HG02798 (cell line): ENCODE results near the gene PITRM1.

Experiments used
- ATAC-seq: cut with Tn5 transposase; IDR thresholded peaks from one replicate; pipeline ENCODE4 v1.9.1; 2021; ENCODE audit warnings: mild to moderate bottlenecking; ENCODE audit not compliant: unreplicated experiment, poor library complexity

Gene PITRM1

GRCh38 chr10:3167611-3168330 is 4.8 kb downstream of the PITRM1 start:
- ATAC-seq = no peak

- no peak for ATAC-seq
These were observed 5.9 kb downstream of the PITRM1 start for GRCh38 chr10:3166496-3167290.

GRCh38 chr10:3165196-3165595 is 7.4 kb downstream of the PITRM1 start:
- no peak for ATAC-seq

- ATAC-seq = no peak
These were observed 8.7 kb downstream of the PITRM1 start for GRCh38 chr10:3163879-3164278.

- ATAC-seq = no peak
These were observed 10.0 kb downstream of the PITRM1 start for GRCh38 chr10:3162533-3162932.

GRCh38 chr10:3159152-3159551 is 13.4 kb downstream of the PITRM1 start:
- no peak for ATAC-seq

GRCh38 chr10:3154666-3155065 is 17.9 kb downstream of the PITRM1 start:
- ATAC-seq = no peak

- no peak for ATAC-seq
These were observed 20.0 kb downstream of the PITRM1 start for GRCh38 chr10:3152566-3152935.

GRCh38 chr10:3151889-3152565 is 20.6 kb downstream of the PITRM1 start:
- no peak for ATAC-seq

- no peak for ATAC-seq
These were observed 21.6 kb downstream of the PITRM1 start for GRCh38 chr10:3150961-3151360.

- no peak for ATAC-seq
These were observed 22.2 kb downstream of the PITRM1 start for GRCh38 chr10:3150366-3150765.

GRCh38 chr10:3149918-3150317 is 22.7 kb downstream of the PITRM1 start:
- no peak for ATAC-seq

GRCh38 chr10:3148994-3149393 is 23.6 kb downstream of the PITRM1 start:
- no peak for ATAC-seq

- ATAC-seq = no peak
These were observed 24.5 kb downstream of the PITRM1 start for GRCh38 chr10:3148041-3148440.

GRCh38 chr10:3147117-3147820 is 25.3 kb downstream of the PITRM1 start:
- no peak for ATAC-seq

GRCh38 chr10:3146289-3146688 is 26.3 kb downstream of the PITRM1 start:
- ATAC-seq = no peak

- no peak for ATAC-seq
These were observed 27.2 kb downstream of the PITRM1 start for GRCh38 chr10:3145366-3145765.

GRCh38 chr10:3143791-3144434 is 28.7 kb downstream of the PITRM1 start:
- no peak for ATAC-seq

- no peak for ATAC-seq
These were observed 29.2 kb downstream of the PITRM1 start for GRCh38 chr10:3143366-3143765.
